K562 (cell line): ENCODE measurements around the gene GALNT17. TPM values are rescaled to one million over a fixed set of nuclear protein-coding genes. Genes with fewer than 3 reads are reported as not detected.

Experiments used
- ATAC-seq: fragments of 200-7000 bp; cut with Tn5 transposase; 3 replicates; pipeline ENCODE4 v1.9.1; 2020; ENCODE audit warnings: moderate library complexity
- BruUV-seq: library from RNA; stranded (reverse); fragments of 400-500 nt; replicated peaks from 2 replicates; lab custom pipeline; 2021; lab: Mats Ljungman, UMichigan
- CTCF ChIA-PET: fragments of 300-600 bp; formaldehyde crosslinking; extraction: SDS; loops from one replicate; lab custom pipeline; 2021; ENCODE audit warnings: low intra/inter-chr PET ratio; lab: Yijun Ruan, JAX
- POLR2A ChIA-PET: fragments of 300-600, 350-650 bp; sonication (Branson Sonifier 250); formaldehyde crosslinking; extraction: SDS; loops from one replicate; lab custom pipeline; 2021; ENCODE audit warnings: antibody characterized with exemption, inconsistent platforms; lab: Yijun Ruan, JAX
- DNase-seq, 4 experiments: peaks; one replicate each; pipeline versions ENCODE4 v3.0.0 to v3.0.0-alpha.2; 2011 to 2018; ENCODE audit warnings: low spot score in 3 of 4, mixed read lengths in 3 of 4; ENCODE audit errors: extremely low read depth in 1 of 4
- FAIRE-seq: peaks from 2 replicates; lab custom pipeline; 2011; peaks lifted over from hg19 to GRCh38; lab: Jason Lieb, UNC
- H2AFZ ChIP-seq: 2 replicates; pipeline ENCODE4 v1.6.0; 2011; ENCODE audit warnings: low read depth, low read length, control low read depth, inconsistent platforms
- H3K27ac ChIP-seq: fragments of 200-600 bp; 3 replicates; pipeline ENCODE4 v1.8.0; 2011; ENCODE audit warnings: low read depth, mild to moderate bottlenecking, control low read depth, inconsistent platforms, low read length, moderate library complexity, mixed read lengths; ENCODE audit errors: extremely low read depth
- H3K27me3 ChIP-seq, 2 experiments: fragments of 300-600 bp in 1 of 2; 2 replicates in 1 of 2; 3 replicates in 1 of 2; pipeline versions ENCODE4 v1.6.0 to v1.8.0; 2011; ENCODE audit warnings: inconsistent platforms in 2 of 2, low read length in 2 of 2, mild to moderate bottlenecking in 1 of 2, mixed read lengths in 1 of 2, moderate library complexity in 1 of 2; ENCODE audit not compliant: control insufficient read depth in 2 of 2, insufficient read depth in 2 of 2
- H3K36me3 ChIP-seq: fragments of 300-600 bp; 3 replicates; pipeline ENCODE4 v1.8.0; 2011; ENCODE audit warnings: mild to moderate bottlenecking, low read length, inconsistent platforms; ENCODE audit not compliant: control insufficient read depth, insufficient read depth
- H3K4me1 ChIP-seq, 2 experiments: fragments of 200-600 bp in 1 of 2; replicated peaks in 1 of 2; 2 replicates in 1 of 2; 3 replicates in 1 of 2; pipeline versions ENCODE4 v1.5.1 to v1.8.0; 2011; ENCODE audit warnings: inconsistent platforms in 2 of 2, low read length in 2 of 2, mild to moderate bottlenecking in 1 of 2, mixed read lengths in 1 of 2, moderate library complexity in 1 of 2; ENCODE audit not compliant: control insufficient read depth in 2 of 2, insufficient read depth in 2 of 2
- H3K4me2 ChIP-seq: 2 replicates; pipeline ENCODE4 v1.6.1; 2011; ENCODE audit warnings: low read length, control low read depth, inconsistent platforms, mixed read lengths; ENCODE audit not compliant: insufficient read depth
- H3K4me3 ChIP-seq: fragments of 200-600 bp; sonication (generic), shearing (Covaris generic); 2 replicates; pipeline ENCODE4 v1.5.1; 2016; ENCODE audit warnings: control low read depth, inconsistent platforms
- H3K79me2 ChIP-seq: fragments of 200-600 bp; 3 replicates; pipeline ENCODE4 v1.8.0; 2011; ENCODE audit warnings: low read length, inconsistent platforms; ENCODE audit not compliant: control insufficient read depth, insufficient read depth
- H3K9ac ChIP-seq, 2 experiments: 2 replicates each; pipeline versions ENCODE4 v1.6.0 to v1.6.1; 2011; ENCODE audit warnings: low read depth in 2 of 2, low read length in 2 of 2, control low read depth in 1 of 2, inconsistent platforms in 1 of 2, mild to moderate bottlenecking in 1 of 2, mixed read lengths in 1 of 2; ENCODE audit not compliant: insufficient read depth in 1 of 2
- H3K9me1 ChIP-seq: one replicate; pipeline ENCODE4 v1.6.0; 2011; ENCODE audit warnings: inconsistent platforms, mild to moderate bottlenecking, low read length, moderate library complexity; ENCODE audit not compliant: control insufficient read depth, insufficient read depth
- H3K9me3 ChIP-seq: replicated peaks from 2 replicates; pipeline ENCODE4 v1.5.1; 2011; ENCODE audit warnings: low read depth, low read length, inconsistent platforms; ENCODE audit not compliant: control insufficient read depth, insufficient read depth
- H4K20me1 ChIP-seq: replicated peaks from 2 replicates; pipeline ENCODE4 v1.6.1; 2011; ENCODE audit warnings: low read length, inconsistent platforms, mixed read lengths; ENCODE audit not compliant: control insufficient read depth, insufficient read depth
- ELF2 ChIP-seq: fragments of 250-450 bp; sonication (Bioruptor Pico); IDR thresholded peaks from 2 replicates; pipeline ENCODE4 v1.5.0; 2021; ENCODE audit warnings: mild to moderate bottlenecking
- FOXJ2 ChIP-seq: fragments of 200-800 bp; sonication (Bioruptor generic); IDR thresholded peaks from 2 replicates; pipeline ENCODE4 v1.6.1; 2016; ENCODE audit warnings: missing genetic modification characterization, missing compliant biosample characterization
- GABPB2 ChIP-seq: fragments of 250-450 bp; sonication (Bioruptor Pico); conservative IDR thresholded peaks from 2 replicates; pipeline ENCODE4 v1.5.1; 2021; ENCODE audit warnings: mild to moderate bottlenecking
- NONO ChIP-seq, 2 experiments: fragments of 200-400 bp in 1 of 2; fragments of 450-650 bp in 1 of 2; formaldehyde crosslinking in 1 of 2; IDR thresholded peaks; 2 replicates each; pipeline ENCODE4 v1.6.1; 2017; ENCODE audit warnings: low read depth in 2 of 2, mild to moderate bottlenecking in 2 of 2, moderate library complexity in 2 of 2, low read length in 1 of 2
- PCBP1 ChIP-seq: fragments of 200-400 bp; formaldehyde crosslinking; IDR thresholded peaks from 2 replicates; pipeline ENCODE4 v1.6.1; 2018; ENCODE audit warnings: mild to moderate bottlenecking, low read depth, low read length; ENCODE audit not compliant: poor library complexity, severe bottlenecking
- SP2 ChIP-seq: IDR thresholded peaks from 2 replicates; pipeline ENCODE4 v1.6.1; 2011; ENCODE audit warnings: mild to moderate bottlenecking, low read depth, low read length, moderate library complexity; ENCODE audit not compliant: poor library complexity, severe bottlenecking; ENCODE audit errors: extremely low read depth
- SRSF9 ChIP-seq: fragments of 200-400 bp; formaldehyde crosslinking; IDR thresholded peaks from 2 replicates; pipeline ENCODE4 v1.6.1; 2017; ENCODE audit warnings: low read depth, low read length, borderline replicate concordance
- ZNF175 ChIP-seq: fragments of 200-800 bp; sonication (Bioruptor generic); IDR thresholded peaks from 2 replicates; pipeline ENCODE4 v1.6.1; 2016; ENCODE audit warnings: low read depth, mild to moderate bottlenecking, missing genetic modification characterization, missing compliant biosample characterization
- ZNF766 ChIP-seq: fragments of 200-800 bp; sonication (Bioruptor generic); conservative IDR thresholded peaks from 2 replicates; pipeline ENCODE4 v1.6.1; 2016; ENCODE audit warnings: missing genetic modification characterization, missing compliant biosample characterization
- WGBS: fragments of 100-300 bp; shearing (Covaris generic); methylation state at CpG from one replicate; pipeline ENCODE4 v1.1.6; 2016; ENCODE audit warnings: low coverage, mixed read lengths; ENCODE audit not compliant: insufficient coverage; ENCODE audit errors: missing lambda C conversion rate; 5-methylcytosine and 5-hydroxymethylcytosine counted together
- in situ Hi-C: fragments of 300-500 bp; cut with MboI; formaldehyde crosslinking; loops from 4 replicates; pipeline ENCODE4 v1.15.0; 2018; ENCODE audit warnings: inconsistent platforms, mixed read lengths
- intact Hi-C: fragments of 100-400 bp; cut with micrococcal nuclease; formaldehyde crosslinking; loops from 2 replicates; pipeline ENCODE4 v1.14.2; 2022
- polyA plus RNA-seq, 8 experiments: library from polyadenylated mRNA; depleted of rRNA in 4 of 8; stranded (reverse) in 5 of 8; unstranded in 3 of 8; fragments of >200 nt; fragmentation: Nextera tagmentation in 2 of 8; fragmentation: Illumina TruSeq in 1 of 8; extraction: Ambion mirVana in 2 of 8; extraction: Trizol in 1 of 8; gene quantifications; 2 replicates each; pipeline versions ENCODE4 v1.2.1 to v1.2.3, GENCODE V29; 2011 to 2014; ENCODE audit warnings: inconsistent platforms in 1 of 8, missing spikeins in 1 of 8
- total RNA-seq, 7 experiments: library from RNA; depleted of rRNA in 6 of 7; stranded (reverse); fragments of >200 nt in 6 of 7; fragmentation: Illumina TruSeq in 2 of 7; extraction: Trizol in 2 of 7; gene quantifications; 2 replicates each; pipeline versions ENCODE4 v1.2.1 to v1.2.3, GENCODE V29; 2011 to 2021; ENCODE audit warnings: low replicate concordance in 1 of 7
- TF ChIP-seq, protein P1 (sequence below): fragments of 250-450 bp; sonication (Bioruptor Pico); IDR thresholded peaks from 2 replicates; pipeline ENCODE4 v1.4.0; 2020; ENCODE audit warnings: mild to moderate bottlenecking, moderate library complexity

Gene GALNT17
- total and polyA plus RNA-seq, 9 of the 15 experiments (the other 6 are each of a cell fraction or from before 2014, with no cell fraction given): not detected

DNA sequence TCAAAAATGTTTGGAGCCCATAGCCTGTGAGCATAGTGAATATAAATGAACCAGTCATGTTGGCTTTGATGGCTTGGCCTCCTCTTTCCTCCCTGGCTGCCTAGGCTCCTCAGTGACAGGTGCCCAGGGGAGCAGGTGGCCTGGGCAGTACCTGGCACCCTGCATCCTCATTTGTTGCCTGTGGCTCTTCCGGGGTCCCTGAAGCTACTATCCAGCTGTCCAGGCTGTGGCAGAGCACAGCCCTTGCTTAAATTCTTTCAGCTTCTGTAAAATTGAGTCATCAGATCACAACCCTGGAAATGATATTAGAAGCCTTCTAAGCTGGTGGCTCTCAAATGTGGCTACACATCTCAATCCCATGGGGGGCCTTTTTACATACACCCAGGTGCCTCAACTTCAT lies 525.4 kb downstream of the GALNT17 start (continued):
- TF ChIP-seq ELF2 (CRISPR knock-in tag) (no peak), NONO (IDR thresholded peaks at IDR 0.05; ENCODE audit: low read depth in 2 of 2, low read length in 1 of 2) (no peak), GABPB2 (CRISPR knock-in tag) (no peak)

GRCh38 chr7:71659622-71660021 lies 527.7 kb downstream of the GALNT17 start:
- no peaks in the 10 kb centered on the region for H3K79me2 ChIP-seq
- no peaks in the 10 kb centered on the region for H3K36me3 ChIP-seq
- intact Hi-C loops: no loop called here
- H4K20me1 ChIP-seq: no peaks in the 10 kb centered on the region
- ATAC-seq: no peak
- no peaks in the 10 kb centered on the region for H3K4me1 ChIP-seq
- H3K9me3 ChIP-seq: no peaks in the 10 kb centered on the region
- in situ Hi-C loops: no loop called here
- no peak overlapping the region for H2AFZ ChIP-seq
- H3K4me2 ChIP-seq: no peak overlapping the region
- peaks cover 2% of the 10 kb centered on the region for H3K9me1 ChIP-seq
- POLR2A ChIA-PET: no interaction called here
- TF ChIP-seq, protein P1, sequence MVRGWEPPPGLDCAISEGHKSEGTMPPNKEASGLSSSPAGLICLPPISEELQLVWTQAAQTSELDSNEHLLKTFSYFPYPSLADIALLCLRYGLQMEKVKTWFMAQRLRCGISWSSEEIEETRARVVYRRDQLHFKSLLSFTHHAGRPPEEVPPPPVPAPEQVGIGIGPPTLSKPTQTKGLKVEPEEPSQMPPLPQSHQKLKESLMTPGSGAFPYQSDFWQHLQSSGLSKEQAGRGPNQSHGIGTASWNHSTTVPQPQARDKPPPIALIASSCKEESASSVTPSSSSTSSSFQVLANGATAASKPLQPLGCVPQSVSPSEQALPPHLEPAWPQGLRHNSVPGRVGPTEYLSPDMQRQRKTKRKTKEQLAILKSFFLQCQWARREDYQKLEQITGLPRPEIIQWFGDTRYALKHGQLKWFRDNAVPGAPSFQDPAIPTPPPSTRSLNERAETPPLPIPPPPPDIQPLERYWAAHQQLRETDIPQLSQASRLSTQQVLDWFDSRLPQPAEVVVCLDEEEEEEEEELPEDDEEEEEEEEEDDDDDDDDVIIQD (CRISPR knock-in tag): no peak
- TF ChIP-seq SP2: no peak
- no peak for TF ChIP-seq SRSF9
- no peak for TF ChIP-seq ZNF766 (CRISPR knock-in tag)
- TF ChIP-seq FOXJ2: no peak
- TF ChIP-seq ZNF175 (CRISPR knock-in tag): no peak
- no peak for TF ChIP-seq PCBP1
- TF ChIP-seq, all 486 proteins: peak for 0
- DNase-seq (no peak), FAIRE-seq (no peak)
- WGBS: 0% methylated on average over 2 of the region's 2 CpGs
- BruUV-seq: no TSS peak
- Histone ChIP-seq H3K27ac (no peak overlapping the region), H3K4me3 (no peak overlapping the region), H3K27me3 (peaks cover 0 to 4% of the 10 kb centered on the region in 2 experiments; a peak in 1 of 5 replicates), H3K9ac (no peak overlapping the region)
- CTCF ChIA-PET: no interaction called here
